Suprapubic skin (tissue), 4 donors: ENCODE data around the gene CRLF3. TPM values are rescaled to one million over a fixed set of nuclear protein-coding genes. Genes with fewer than 3 reads are reported as not detected.
A peak's percentile ranks its signal among the peaks of the same experiment; 100 is the strongest.

ENCODE experiments used
- DNase-seq, 2 donors: peaks; one replicate each; pipeline ENCODE4 v3.0.0-alpha.2; 2019; ENCODE audit warnings: low spot score in 2 of 2
- H3K27ac ChIP-seq: fragments of 200-600 bp; sonication (generic); one replicate; pipeline ENCODE4 v1.5.1; 2019
- H3K27me3 ChIP-seq: fragments of 200-600 bp; sonication (generic); one replicate; pipeline ENCODE4 v1.5.1; 2019
- H3K36me3 ChIP-seq: fragments of 200-600 bp; sonication (generic); one replicate; pipeline ENCODE4 v1.5.1; 2019
- H3K4me1 ChIP-seq: fragments of 200-600 bp; sonication (generic); one replicate; pipeline ENCODE4 v1.5.1; 2019
- H3K4me3 ChIP-seq: fragments of 200-600 bp; sonication (generic); one replicate; pipeline ENCODE4 v1.5.1; 2019; ENCODE audit warnings: mild to moderate bottlenecking
- H3K9me3 ChIP-seq: fragments of 200-600 bp; sonication (generic); one replicate; pipeline ENCODE4 v1.5.1; 2019
- EP300 ChIP-seq: sonication (generic); formaldehyde crosslinking; IDR thresholded peaks from one replicate; pipeline ENCODE4 v1.6.1; 2017; ENCODE audit warnings: antibody characterized with exemption
- POLR2A ChIP-seq, 2 donors: fragments of 450-650 bp; IDR thresholded peaks; one replicate each; pipeline ENCODE4 v1.6.1; 2017; ENCODE audit warnings: antibody characterized with exemption in 2 of 2, mild to moderate bottlenecking in 2 of 2, moderate library complexity in 2 of 2
- POLR2AphosphoS5 ChIP-seq, 3 donors: sonication (generic); formaldehyde crosslinking; IDR thresholded peaks; one replicate each; pipeline ENCODE4 v1.6.1; 2017; ENCODE audit warnings: antibody characterized with exemption in 3 of 3
- WGBS: methylation state at CpG from one replicate; pipeline ENCODE4 v1.1.5; 2018; 5-methylcytosine and 5-hydroxymethylcytosine counted together
- total RNA-seq, 4 donors: library from RNA; depleted of rRNA; stranded (reverse); fragments of >200 nt; gene quantifications; one replicate each; pipeline ENCODE4 v1.1.0, GENCODE V29; 2016
- TF ChIP-seq, protein P1 (sequence below), 2 donors: fragments of 200-600 bp in 1 of 2; fragments of 450-650 bp in 1 of 2; sonication (generic) in 1 of 2; IDR thresholded peaks; one replicate each; pipeline ENCODE4 v1.5.1; 2016 to 2019; ENCODE audit warnings: antibody characterized with exemption in 2 of 2, mild to moderate bottlenecking in 1 of 2, moderate library complexity in 1 of 2

CRLF3 gene
- total RNA-seq, 4 donors from 2014 or later = 16.1 to 24.1 (median 19.2) TPM

DNA sequence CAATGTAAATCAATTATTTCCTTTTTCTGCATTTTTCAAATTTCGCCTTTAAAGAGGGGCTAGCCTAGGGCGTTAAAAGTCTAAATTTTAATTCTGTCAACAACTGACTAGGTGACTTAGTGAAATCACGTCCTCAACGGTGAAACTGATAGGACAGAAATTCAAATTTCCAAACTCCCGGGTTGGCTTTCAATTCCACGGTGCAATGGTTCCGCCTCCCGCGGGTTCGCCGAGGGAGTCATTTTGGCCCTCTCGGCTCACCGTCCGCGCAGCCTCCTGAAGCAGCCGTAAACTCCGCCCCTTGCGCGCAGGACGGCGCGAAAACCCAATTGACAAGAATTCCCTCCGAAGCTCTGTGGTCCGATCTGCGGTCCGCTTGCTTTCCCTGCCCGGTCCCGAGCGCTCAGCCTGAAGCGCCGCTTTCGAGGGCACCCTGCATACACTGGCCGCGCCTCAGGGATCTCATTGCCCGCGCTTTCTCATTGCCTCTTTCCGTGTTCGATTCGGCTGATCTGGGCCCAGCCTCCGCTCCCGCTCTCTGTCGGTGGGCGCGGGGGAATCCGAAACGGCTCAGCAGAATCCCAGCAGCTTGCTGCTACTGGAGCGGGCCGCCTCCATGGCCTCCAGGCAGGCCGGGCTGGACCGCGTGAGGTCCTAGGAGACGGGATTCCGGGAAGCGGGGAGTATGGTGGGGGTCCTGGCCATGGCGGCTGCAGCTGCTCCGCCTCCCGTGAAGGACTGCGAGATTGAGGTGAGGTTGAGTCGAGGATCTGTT, 7.4 kb upstream of the CRLF3 start, which contains the start of gene ATAD5:
Gene ATAD5, plus strand, starts transcription at position 304 of the 775 bp plus-strand sequence. Its CDS starts 382 bp downstream, at position 686.
- Histone ChIP-seq H3K4me3 (peak within 1 kb of the TSS; percentile 74), H3K36me3 (no peaks in the 10 kb centered on the region), H3K27ac (no peak within 1 kb of the TSS), H3K9me3 (no peaks in the 10 kb centered on the region), H3K27me3 (no peaks in the 10 kb centered on the region), H3K4me1 (peaks cover 16% of the 10 kb centered on the region)
- under 1% methylated on average over 51 of the region's 59 CpGs for WGBS
- TF ChIP-seq POLR2AphosphoS5 (IDR thresholded peaks at IDR 0.05) (peak in 2 of 3 donors; percentile 84 to 97), EP300 (no peak)
- peak; percentile 92 to 93 for DNase-seq

DNA sequence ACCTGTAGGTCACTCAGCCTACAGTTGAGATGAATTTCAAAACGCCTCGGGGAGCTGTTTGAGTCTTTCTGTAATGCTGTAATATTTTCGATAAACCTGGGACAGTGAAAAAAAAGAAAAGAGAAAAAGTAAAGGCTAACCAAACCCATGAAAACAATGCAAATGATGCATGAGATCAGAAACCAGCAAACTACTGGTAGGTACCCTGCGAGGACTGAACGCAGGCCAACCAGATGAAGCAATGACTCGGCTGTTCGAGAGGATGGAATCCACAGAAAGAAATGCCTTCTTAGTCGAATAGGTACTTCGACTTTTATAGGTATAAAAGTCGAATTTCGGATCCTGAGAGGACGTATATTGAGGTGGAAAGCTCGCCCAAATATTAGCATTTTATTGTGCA, 6.8 kb upstream of the CRLF3 start:
- no peaks in the 10 kb centered on the region for H3K36me3 ChIP-seq
- peak overlapping the region; percentile 74 for H3K4me3 ChIP-seq
- 22% methylated on average over 13 of the region's 13 CpGs for WGBS
- DNase-seq = no peak
- H3K4me1 ChIP-seq = peaks cover 16% of the 10 kb centered on the region
- H3K27me3 ChIP-seq = no peaks in the 10 kb centered on the region
- no peak for TF ChIP-seq POLR2AphosphoS5 (IDR thresholded peaks at IDR 0.05)
- TF ChIP-seq, protein P1, sequence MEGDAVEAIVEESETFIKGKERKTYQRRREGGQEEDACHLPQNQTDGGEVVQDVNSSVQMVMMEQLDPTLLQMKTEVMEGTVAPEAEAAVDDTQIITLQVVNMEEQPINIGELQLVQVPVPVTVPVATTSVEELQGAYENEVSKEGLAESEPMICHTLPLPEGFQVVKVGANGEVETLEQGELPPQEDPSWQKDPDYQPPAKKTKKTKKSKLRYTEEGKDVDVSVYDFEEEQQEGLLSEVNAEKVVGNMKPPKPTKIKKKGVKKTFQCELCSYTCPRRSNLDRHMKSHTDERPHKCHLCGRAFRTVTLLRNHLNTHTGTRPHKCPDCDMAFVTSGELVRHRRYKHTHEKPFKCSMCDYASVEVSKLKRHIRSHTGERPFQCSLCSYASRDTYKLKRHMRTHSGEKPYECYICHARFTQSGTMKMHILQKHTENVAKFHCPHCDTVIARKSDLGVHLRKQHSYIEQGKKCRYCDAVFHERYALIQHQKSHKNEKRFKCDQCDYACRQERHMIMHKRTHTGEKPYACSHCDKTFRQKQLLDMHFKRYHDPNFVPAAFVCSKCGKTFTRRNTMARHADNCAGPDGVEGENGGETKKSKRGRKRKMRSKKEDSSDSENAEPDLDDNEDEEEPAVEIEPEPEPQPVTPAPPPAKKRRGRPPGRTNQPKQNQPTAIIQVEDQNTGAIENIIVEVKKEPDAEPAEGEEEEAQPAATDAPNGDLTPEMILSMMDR (IDR thresholded peaks at IDR 0.05) = no peak
- TF ChIP-seq EP300 = no peak
- no peak for TF ChIP-seq POLR2A (IDR thresholded peaks at IDR 0.05)
- no peaks in the 10 kb centered on the region for H3K9me3 ChIP-seq
- no peak overlapping the region for H3K27ac ChIP-seq

DNA sequence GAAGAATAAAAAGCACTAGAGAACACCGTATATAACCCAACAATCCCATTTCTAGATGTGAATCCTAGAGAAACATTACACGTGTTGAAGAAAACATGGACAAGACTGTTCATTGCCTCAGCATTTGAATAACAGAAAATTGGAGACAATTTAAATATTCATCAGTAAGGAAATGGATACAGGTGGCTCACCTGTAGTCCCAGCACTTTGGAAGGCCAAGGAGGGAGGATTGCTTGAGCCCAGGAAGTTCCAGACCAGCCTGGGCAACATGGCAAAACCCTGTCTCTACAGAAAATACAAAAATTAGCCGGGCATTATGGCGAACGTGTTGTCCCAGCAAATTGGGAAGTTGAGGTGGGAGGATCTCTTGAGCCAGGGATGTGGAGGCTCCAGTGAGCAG, 4.5 kb upstream of the CRLF3 start:
- H3K4me3 ChIP-seq = no peak overlapping the region
- no peak overlapping the region for H3K27ac ChIP-seq
- peaks cover 27% of the 10 kb centered on the region for H3K4me1 ChIP-seq
- no peaks in the 10 kb centered on the region for H3K27me3 ChIP-seq
- H3K9me3 ChIP-seq = no peaks in the 10 kb centered on the region
- no peak for DNase-seq
- whole genome bisulfite sequencing = 77% methylated on average over 5 of the region's 5 CpGs
- TF ChIP-seq POLR2AphosphoS5 (IDR thresholded peaks at IDR 0.05) = no peak
- TF ChIP-seq, protein P1 (IDR thresholded peaks at IDR 0.05) = no peak
- no peaks in the 10 kb centered on the region for H3K36me3 ChIP-seq

DNA sequence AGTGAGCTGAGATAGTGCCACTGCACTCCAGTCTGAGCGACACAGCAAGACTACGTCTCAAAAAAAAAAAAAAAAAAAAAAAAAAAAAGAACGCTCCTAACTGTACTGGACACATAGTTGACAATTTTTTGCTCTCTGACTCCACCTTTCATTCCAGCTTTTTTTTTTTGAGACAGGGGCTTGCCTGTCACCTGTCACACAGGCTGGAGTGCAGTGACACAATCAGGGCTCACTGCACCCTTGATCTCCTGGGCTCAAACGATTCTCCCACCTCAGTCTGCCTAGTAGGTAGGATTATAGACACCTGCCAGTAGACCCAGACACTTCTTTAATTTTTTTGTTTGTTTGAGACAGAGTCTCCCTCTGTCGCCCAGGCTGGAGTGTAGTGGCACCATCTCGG, 2.6 kb upstream of the CRLF3 start:
- Histone ChIP-seq H3K4me1 (peaks cover 36% of the 10 kb centered on the region), H3K27me3 (no peaks in the 10 kb centered on the region), H3K9me3 (no peaks in the 10 kb centered on the region), H3K36me3 (no peaks in the 10 kb centered on the region), H3K27ac (no peak overlapping the region), H3K4me3 (no peak overlapping the region)
- TF ChIP-seq EP300 = no peak
- no peak for TF ChIP-seq POLR2A (IDR thresholded peaks at IDR 0.05)
- TF ChIP-seq, protein P1 (IDR thresholded peaks at IDR 0.05) = no peak
- no peak for TF ChIP-seq POLR2AphosphoS5 (IDR thresholded peaks at IDR 0.05)
- no peak for DNase-seq
- WGBS = 85% methylated on average over 6 of the region's 6 CpGs

DNA sequence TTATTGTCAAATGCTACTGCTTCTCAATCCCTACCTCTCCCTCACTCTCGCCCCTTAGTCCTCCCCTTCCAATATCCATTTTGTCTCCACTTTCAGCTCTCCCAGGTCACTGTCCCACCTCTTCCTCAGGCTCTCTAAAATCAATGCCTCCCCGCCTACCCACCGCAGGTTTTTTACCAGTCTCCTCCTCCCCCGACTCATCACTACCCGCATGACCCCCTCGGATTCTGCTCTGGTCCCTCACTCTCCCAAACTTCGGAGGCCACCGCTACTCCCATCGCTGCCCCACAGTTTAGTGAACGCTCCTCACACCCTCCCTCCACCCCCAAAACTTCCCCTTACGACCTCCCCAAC, 513 bp downstream of the CRLF3 start:
- H3K4me3 ChIP-seq = peak overlapping the region; percentile 95
- no peaks in the 10 kb centered on the region for H3K9me3 ChIP-seq
- H3K27me3 ChIP-seq = no peaks in the 10 kb centered on the region
- no peak for TF ChIP-seq POLR2AphosphoS5 (IDR thresholded peaks at IDR 0.05)
- TF ChIP-seq, protein P1 (IDR thresholded peaks at IDR 0.05) = no peak
- TF ChIP-seq POLR2A (IDR thresholded peaks at IDR 0.05) = no peak
- no peak for TF ChIP-seq EP300
- DNase-seq = no peak
- peaks cover 39% of the 10 kb centered on the region for H3K4me1 ChIP-seq
- WGBS = 1% methylated on average over 11 of the region's 11 CpGs
- H3K27ac ChIP-seq = peak overlapping the region; percentile 87
- H3K36me3 ChIP-seq = no peaks in the 10 kb centered on the region
